Measurements from ENCODE around the gene MAP2K6.

- TF ChIP-seq ARNT (IDR thresholded peaks at IDR 0.05) (no peak), SP1 (IDR thresholded peaks at IDR 0.05) (no peak), FOXM1 (IDR thresholded peaks at IDR 0.05; ENCODE audit: borderline replicate concordance) (no peak), ELF4 (IDR thresholded peaks at IDR 0.05) (no peak), BHLHE40 (IDR thresholded peaks at IDR 0.05; ENCODE audit: borderline replicate concordance) (no peak)
These were observed 138.6 kb downstream of the MAP2K6 start for GRCh38 chr17:69552986-69553667.
